Kidney (tissue), 14 donors: ENCODE data around the gene DGKG. TPM values are rescaled to one million over a fixed set of nuclear protein-coding genes. Genes with fewer than 3 reads are reported as not detected.

Source experiments
- DNase-seq, 5 donors: peaks; one replicate each; pipeline ENCODE4 v3.0.0-alpha.2; 2013 to 2020
- FAIRE-seq: peaks from 2 replicates; lab custom pipeline; 2012; peaks lifted over from hg19 to GRCh38; lab: Jason Lieb, UNC
- H3K27ac ChIP-seq, 2 donors: one replicate each; pipeline ENCODE4 v1.7.0; 2013; ENCODE audit warnings: low read depth in 2 of 2, low read length in 2 of 2, inconsistent platforms in 1 of 2
- H3K27me3 ChIP-seq: one replicate; pipeline ENCODE4 v1.7.1; 2013; ENCODE audit warnings: low read length, inconsistent platforms; ENCODE audit not compliant: control insufficient read depth, insufficient read depth
- H3K36me3 ChIP-seq, 3 donors: one replicate each; pipeline versions ENCODE4 v1.7.0 to v1.7.1; 2013; ENCODE audit warnings: low read length in 3 of 3, control low read depth in 1 of 3, inconsistent platforms in 1 of 3; ENCODE audit not compliant: insufficient read depth in 3 of 3, control insufficient read depth in 2 of 3
- H3K4me1 ChIP-seq, 3 donors: one replicate each; pipeline versions ENCODE4 v1.7.0 to v1.7.1; 2013; ENCODE audit warnings: low read length in 3 of 3, inconsistent platforms in 1 of 3, low read depth in 1 of 3; ENCODE audit not compliant: control insufficient read depth in 2 of 3, insufficient read depth in 2 of 3
- H3K4me3 ChIP-seq, 3 donors: one replicate each; pipeline versions ENCODE4 v1.7.0 to v1.8.1; 2013; ENCODE audit warnings: low read length in 3 of 3, control low read depth in 1 of 3, inconsistent platforms in 1 of 3
- H3K9ac ChIP-seq, 3 donors: one replicate each; pipeline versions ENCODE4 v1.7.0 to v1.7.1; 2013; ENCODE audit warnings: low read length in 3 of 3, control low read depth in 1 of 3, inconsistent platforms in 1 of 3
- H3K9me3 ChIP-seq, 3 donors: one replicate each; pipeline versions ENCODE4 v1.7.0 to v1.7.1; 2013; ENCODE audit warnings: low read length in 3 of 3, control low read depth in 1 of 3, inconsistent platforms in 1 of 3; ENCODE audit not compliant: control insufficient read depth in 2 of 3, insufficient read depth in 1 of 3
- CTCF ChIP-seq: IDR thresholded peaks from 3 replicates; pipeline ENCODE4 v1.5.1; 2012; ENCODE audit warnings: mild to moderate bottlenecking, moderate library complexity, borderline replicate concordance; ENCODE audit not compliant: insufficient read depth; ENCODE audit errors: extremely low read depth
- intact Hi-C: fragments of 100-400 bp; cut with DNase I; formaldehyde crosslinking; loops from one replicate; pipeline ENCODE4 v1.11.1; 2022
- polyA plus RNA-seq: library from polyadenylated mRNA; stranded (reverse); fragments of 350-450 nt; fragmentation: Illumina TruSeq; extraction: RNeasy Lipid Tissue Mini Kit (QIAGEN cat#74804); gene quantifications from one replicate; pipeline ENCODE4 v1.2.3, GENCODE V29; 2014; ENCODE audit warnings: low read depth, low replicate concordance; ENCODE audit not compliant: insufficient read depth
- total RNA-seq: library from RNA; stranded (reverse); fragmentation: NEBNext Ultra II Directional; extraction: Animal tissue kit (Norgen Biotek cat#: 25700); gene quantifications from one replicate; pipeline ENCODE4 v1.2.1, GENCODE V29; 2021
- donor health status: control.
- donor health status: control.
- donor health status: control.
- donor health status: control.
- donor health status: control.
- donor health status: DM: yes; HTN: yes; CAD: no.
- donor health status: Normal renal cell carcinoma (clear cell type).

The DGKG gene
- total and polyA plus RNA-seq, 2 donors from 2014 or later, result 0.95 to 11.4 TPM

- no peak for FAIRE-seq
- intact Hi-C loops, result no loop called here
- H3K27ac ChIP-seq, result no peak overlapping the region
Measured at GRCh38 chr3:186225603-186226002, 136.4 kb downstream of the DGKG start.

GRCh38 chr3:186224041-186224610 is 137.9 kb downstream of the DGKG start:
- DNase-seq, result no peak
- FAIRE-seq, result no peak
- H3K27me3 ChIP-seq, result no peaks in the 10 kb centered on the region
- H3K9me3 ChIP-seq, result no peaks in the 10 kb centered on the region
- no peak overlapping the region for H3K27ac ChIP-seq
- no peaks in the 10 kb centered on the region for H3K36me3 ChIP-seq
- TF ChIP-seq CTCF, result no peak
- H3K4me3 ChIP-seq, result no peak overlapping the region
- intact Hi-C loops, result no loop called here
- no peak overlapping the region for H3K9ac ChIP-seq
- no peaks in the 10 kb centered on the region for H3K4me1 ChIP-seq

More at GRCh38 chr3:186225603-186226002, 136.4 kb downstream of the DGKG start:
- H3K4me3 ChIP-seq, result no peak overlapping the region
- no peaks in the 10 kb centered on the region for H3K9me3 ChIP-seq
- H3K36me3 ChIP-seq, result no peaks in the 10 kb centered on the region
- TF ChIP-seq CTCF, result no peak
- no peak overlapping the region for H3K9ac ChIP-seq
- no peaks in the 10 kb centered on the region for H3K4me1 ChIP-seq
- no peaks in the 10 kb centered on the region for H3K27me3 ChIP-seq
- no peak for DNase-seq

- Histone ChIP-seq H3K27me3 (no peaks in the 10 kb centered on the region), H3K4me3 (no peak overlapping the region), H3K4me1 (no peaks in the 10 kb centered on the region), H3K9ac (no peak overlapping the region), H3K27ac (no peak overlapping the region), H3K36me3 (no peaks in the 10 kb centered on the region), H3K9me3 (no peaks in the 10 kb centered on the region)
- intact Hi-C loops, result no loop called here
- no peak for FAIRE-seq
- no peak for TF ChIP-seq CTCF
- no peak for DNase-seq
Measured at GRCh38 chr3:186223476-186223875, 138.6 kb downstream of the DGKG start.
